ENCODE data around the gene FASLG.
"Not testable (repeated sequence)": the region's sequence is repeated elsewhere in the genome, so short reads cannot be mapped to it uniquely, and the experiment has no call there.

The FASLG gene

GRCh38 chr1:172686143-172686542, 27.2 kb downstream of the FASLG start:
- DNase-seq = no peak

- DNase-seq = not testable (repeated sequence)
Observed at GRCh38 chr1:172688428-172689085, 29.7 kb downstream of the FASLG start.

GRCh38 chr1:172690925-172691324, 32.0 kb downstream of the FASLG start:
- DNase-seq = not testable (repeated sequence)

GRCh38 chr1:172697534-172698002, 38.7 kb downstream of the FASLG start:
- DNase-seq = no peak

DNA sequence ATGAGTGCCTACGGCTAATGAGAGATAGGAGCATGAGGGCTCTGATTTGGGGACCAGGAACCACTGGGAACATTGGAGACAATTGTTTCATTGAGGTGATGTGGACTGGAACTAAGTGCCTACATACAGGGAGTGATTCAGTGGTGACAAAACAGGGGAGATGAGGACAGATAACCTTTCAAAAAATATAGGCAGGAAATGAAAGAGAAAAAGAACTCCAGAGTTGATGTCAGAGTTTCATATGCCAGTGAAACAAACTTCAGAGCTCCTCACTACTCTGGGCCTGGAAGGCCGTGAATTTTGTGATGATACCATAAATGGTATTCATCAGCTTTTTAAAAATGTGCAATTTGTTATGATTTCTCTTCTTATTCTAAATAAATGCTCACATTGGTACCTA, 39.3 kb downstream of the FASLG start:
- DNase-seq = no peak

DNA sequence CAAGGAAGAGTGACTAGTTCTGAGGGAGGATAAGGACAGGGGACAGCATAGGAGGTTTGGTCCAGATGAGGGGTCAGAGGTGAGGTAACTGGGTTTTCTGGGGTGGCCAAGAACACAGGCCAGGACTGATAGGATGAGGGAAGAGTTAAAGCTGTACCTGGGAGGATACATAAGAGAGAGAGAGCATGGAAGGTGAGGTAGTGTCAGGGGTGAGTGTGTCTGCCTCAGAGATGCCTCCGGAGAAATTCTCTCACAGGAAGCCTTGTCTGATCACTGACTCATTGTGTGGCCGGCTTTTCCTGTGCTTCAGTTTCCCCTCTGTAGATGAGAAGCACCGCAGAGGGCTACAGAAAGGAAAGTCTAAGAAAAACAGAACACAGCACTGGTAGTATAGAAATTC, 40.2 kb downstream of the FASLG start:
- DNase-seq = no peak

GRCh38 chr1:172699695-172700227, 40.9 kb downstream of the FASLG start:
- no peak for DNase-seq

GRCh38 chr1:172700556-172700955, 41.7 kb downstream of the FASLG start:
- DNase-seq = no peak

GRCh38 chr1:172704001-172704400, 45.1 kb downstream of the FASLG start:
- DNase-seq = no peak

DNA sequence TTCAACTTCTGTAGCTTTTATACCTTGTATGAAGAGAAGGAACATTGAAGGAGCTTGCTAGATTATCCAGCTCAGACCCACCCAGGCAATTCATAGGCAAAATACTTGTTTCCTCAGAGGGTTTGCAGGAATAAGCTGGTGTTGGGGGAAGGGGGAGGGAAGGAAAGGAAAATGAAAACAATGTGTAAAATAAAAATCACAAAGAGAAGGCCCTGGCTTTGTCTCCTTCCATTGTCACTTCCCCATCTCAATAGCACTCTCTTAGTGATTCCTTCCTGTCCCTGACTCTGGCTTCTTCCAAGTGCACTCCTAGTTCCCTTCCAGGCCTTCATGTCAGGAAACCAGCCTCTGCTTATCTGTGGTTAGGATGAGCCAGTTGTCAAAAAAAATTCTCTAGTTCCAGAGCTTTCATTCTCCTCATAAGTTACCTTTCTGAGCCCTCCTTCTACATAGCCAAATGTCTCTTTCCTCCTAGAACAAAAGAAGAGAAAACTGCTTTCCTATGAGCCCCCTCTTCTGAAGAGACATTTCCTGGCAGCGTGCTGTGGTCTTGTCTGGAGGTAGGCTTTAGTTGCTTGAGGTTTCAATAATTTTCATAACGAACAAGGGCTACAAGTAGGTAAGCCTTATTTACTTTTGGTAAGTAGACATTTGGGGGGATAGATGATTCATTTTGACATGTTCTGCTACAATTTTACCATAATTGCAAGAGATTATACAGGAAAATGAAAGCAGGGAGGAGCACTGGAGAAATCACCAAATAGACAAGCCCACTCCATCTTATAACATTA, 45.7 kb downstream of the FASLG start:
- DNase-seq = no peak

DNA sequence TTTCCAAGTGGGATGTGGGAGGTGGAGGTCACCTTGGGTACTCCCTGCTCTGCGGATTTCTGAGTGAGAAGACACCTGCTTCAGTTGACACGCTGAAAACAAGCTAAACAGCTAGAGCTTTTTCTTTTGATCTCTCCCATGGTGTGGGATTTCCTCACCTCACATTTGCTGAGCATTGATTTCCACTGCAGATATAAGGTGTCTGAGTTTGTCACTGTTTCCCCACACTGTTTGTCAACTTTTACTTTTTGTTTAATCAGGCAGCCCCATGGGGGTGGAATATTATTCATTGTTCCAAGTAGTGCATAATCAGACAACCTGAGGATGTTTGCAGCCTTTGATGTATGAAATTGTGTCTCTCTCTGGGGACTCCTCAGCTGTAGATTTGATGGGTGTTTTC, 49.5 kb downstream of the FASLG start:
- DNase-seq = no peak

DNA sequence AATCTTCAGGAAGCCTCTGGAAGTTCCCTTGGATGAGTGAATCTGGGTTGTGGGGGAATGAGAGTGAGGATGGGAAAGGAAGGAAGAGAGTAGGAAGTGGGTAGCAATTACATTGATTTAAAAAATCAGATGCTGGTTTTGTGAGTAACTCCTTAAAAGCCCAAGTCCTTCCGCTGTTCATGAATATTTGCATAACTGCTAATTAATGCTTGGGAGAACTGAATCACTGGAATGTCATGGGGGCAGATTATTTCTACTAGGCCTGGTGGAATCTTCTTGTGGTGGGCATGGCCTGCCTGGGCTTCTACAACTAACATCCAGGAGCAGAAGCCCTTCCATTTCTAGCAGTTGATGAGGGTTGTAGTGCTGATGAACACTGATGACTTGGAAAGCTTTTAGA, 52.7 kb downstream of the FASLG start:
- DNase-seq = no peak

DNA sequence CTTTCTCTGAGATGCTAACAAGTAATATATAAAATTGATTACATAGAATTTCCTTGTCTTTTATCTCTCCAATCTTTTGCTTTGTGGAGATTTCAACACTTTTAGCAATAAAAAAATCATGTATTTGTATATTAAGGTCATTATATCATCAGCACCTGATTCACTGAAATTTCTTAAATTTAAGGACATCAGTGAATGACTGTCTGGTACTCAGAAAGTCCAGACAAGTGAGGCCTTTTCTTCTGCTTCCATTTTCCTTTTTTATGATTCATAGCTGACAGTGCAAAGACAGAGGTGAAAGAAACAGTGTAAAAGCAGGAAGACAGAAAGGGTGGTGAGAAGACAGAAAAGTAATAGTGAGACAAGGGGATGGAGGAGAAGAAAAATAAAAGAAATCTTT, 54.6 kb downstream of the FASLG start:
- DNase-seq = no peak
